Amygdala (tissue), 56 donors: ENCODE measurements around the gene TMEM38A.

Source experiments
- DNase-seq, 56 donors: peaks; one replicate each; lab custom pipeline; 2025; lab: John Stamatoyannopoulos, UW

The TMEM38A gene

GRCh38 chr19:16739546-16739945 is 78.6 kb downstream of the TMEM38A start:
- DNase-seq = no peak
